Right lobe of liver (tissue), 4 donors: ENCODE results near the gene SREBF2.

Source experiments
- POLR2A ChIP-seq: fragments of 450-650 bp; IDR thresholded peaks from one replicate; pipeline ENCODE4 v1.6.1; 2017; ENCODE audit warnings: antibody characterized with exemption, mild to moderate bottlenecking
- TF ChIP-seq, protein P1 (sequence below), 4 donors: fragments of 200-600 bp in 3 of 4; fragments of 450-650 bp in 1 of 4; IDR thresholded peaks; one replicate each; pipeline versions ENCODE4 v1.5.1 to v1.8.0; 2016 to 2022; ENCODE audit warnings: antibody characterized with exemption in 4 of 4, mild to moderate bottlenecking in 2 of 4
- donor health status: DM: no; HTN: no; CAD: no.
- donor health status: DM: no; HTN: no; CAD: no.
- donor health status: DM: no; HTN: yes; CAD: no.

DNA sequence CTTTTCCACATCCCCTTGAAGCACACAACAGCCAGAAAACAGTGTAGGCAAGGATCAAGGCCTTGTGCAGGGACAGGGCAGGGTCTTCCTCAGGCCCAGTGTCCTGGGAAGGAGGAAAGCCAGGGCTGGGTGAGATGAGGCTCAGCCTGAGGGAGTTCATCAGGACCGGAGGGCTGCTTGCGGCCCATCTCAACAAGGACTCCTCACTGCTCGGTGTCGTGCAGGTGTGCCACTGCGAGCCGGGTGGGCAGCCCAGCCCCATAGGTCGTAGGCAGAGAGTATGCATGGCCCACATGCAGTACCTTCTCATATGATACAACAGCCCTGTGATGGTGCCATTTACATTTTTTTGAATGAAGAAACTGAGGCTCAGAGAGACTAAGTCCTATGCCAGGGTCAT lies 69.1 kb downstream of the SREBF2 start:
- TF ChIP-seq, protein P1, sequence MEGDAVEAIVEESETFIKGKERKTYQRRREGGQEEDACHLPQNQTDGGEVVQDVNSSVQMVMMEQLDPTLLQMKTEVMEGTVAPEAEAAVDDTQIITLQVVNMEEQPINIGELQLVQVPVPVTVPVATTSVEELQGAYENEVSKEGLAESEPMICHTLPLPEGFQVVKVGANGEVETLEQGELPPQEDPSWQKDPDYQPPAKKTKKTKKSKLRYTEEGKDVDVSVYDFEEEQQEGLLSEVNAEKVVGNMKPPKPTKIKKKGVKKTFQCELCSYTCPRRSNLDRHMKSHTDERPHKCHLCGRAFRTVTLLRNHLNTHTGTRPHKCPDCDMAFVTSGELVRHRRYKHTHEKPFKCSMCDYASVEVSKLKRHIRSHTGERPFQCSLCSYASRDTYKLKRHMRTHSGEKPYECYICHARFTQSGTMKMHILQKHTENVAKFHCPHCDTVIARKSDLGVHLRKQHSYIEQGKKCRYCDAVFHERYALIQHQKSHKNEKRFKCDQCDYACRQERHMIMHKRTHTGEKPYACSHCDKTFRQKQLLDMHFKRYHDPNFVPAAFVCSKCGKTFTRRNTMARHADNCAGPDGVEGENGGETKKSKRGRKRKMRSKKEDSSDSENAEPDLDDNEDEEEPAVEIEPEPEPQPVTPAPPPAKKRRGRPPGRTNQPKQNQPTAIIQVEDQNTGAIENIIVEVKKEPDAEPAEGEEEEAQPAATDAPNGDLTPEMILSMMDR (IDR thresholded peaks at IDR 0.05) = no peak
- TF ChIP-seq POLR2A = no peak
